ENCODE results near the gene DHTKD1. TPM values are rescaled to one million over a fixed set of nuclear protein-coding genes. Genes with fewer than 3 reads are reported as not detected.

Gene DHTKD1
- total RNA-seq, 6 experiments from 2014 or later: 65.8 to 166 (median 100) TPM

DNA sequence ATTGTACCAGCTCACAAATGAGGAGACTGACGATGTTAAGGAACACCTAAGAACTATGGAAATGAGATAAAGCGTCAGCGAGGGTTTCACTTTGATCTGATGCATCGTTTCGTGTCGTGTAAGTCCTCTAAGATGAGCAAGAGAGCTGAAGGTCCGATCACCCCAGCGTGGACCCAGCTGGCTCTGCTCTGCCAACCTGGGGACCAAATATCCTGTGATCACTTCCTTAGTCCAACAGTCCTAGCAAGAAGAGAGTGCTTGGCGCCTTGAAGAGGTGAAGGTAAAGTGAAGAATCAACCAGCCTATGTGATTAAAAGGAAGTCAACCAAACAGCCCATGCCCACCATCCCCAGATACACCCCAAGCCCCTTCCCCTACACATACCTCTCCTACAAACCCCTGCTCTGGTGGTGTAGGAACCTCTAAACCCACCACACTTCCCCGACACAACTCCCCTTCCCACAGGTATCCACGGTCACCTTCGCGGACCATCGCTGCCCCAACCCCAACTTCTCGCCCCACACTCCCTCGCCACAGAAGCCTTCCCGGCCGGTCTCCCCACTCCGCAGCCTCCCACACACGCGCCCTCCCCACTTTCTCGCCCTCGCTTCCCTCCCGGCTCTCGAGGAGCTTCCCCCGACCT is 26.9 kb upstream of the DHTKD1 start:
- Histone ChIP-seq H3K27me3 (no peaks in the 10 kb centered on the region), H3K36me3 (no peaks in the 10 kb centered on the region), H3K27ac (peak overlapping the region; percentile 91 to 100 (median 99)), H3K4me1 (peaks cover 0 to 34% (median 9%) of the 10 kb centered on the region in 4 donors), H3K4me3 (peak overlapping the region; percentile 84 to 98 (median 98)), H3K9me3 (no peaks in the 10 kb centered on the region)
- 1% methylated on average over 26 of the region's 26 CpGs for WGBS (ENCODE audit: insufficient coverage, low coverage, low lambda C conversion rate, missing lambda C conversion rate)
- peak in 2 of 3 donors; percentile 24 to 69 for DNase-seq
- intact Hi-C loops (cut with DNase I): no loop called here
- peak in 2 of 4 donors; percentile 0 to 10 for ATAC-seq
- TF ChIP-seq, protein P1, sequence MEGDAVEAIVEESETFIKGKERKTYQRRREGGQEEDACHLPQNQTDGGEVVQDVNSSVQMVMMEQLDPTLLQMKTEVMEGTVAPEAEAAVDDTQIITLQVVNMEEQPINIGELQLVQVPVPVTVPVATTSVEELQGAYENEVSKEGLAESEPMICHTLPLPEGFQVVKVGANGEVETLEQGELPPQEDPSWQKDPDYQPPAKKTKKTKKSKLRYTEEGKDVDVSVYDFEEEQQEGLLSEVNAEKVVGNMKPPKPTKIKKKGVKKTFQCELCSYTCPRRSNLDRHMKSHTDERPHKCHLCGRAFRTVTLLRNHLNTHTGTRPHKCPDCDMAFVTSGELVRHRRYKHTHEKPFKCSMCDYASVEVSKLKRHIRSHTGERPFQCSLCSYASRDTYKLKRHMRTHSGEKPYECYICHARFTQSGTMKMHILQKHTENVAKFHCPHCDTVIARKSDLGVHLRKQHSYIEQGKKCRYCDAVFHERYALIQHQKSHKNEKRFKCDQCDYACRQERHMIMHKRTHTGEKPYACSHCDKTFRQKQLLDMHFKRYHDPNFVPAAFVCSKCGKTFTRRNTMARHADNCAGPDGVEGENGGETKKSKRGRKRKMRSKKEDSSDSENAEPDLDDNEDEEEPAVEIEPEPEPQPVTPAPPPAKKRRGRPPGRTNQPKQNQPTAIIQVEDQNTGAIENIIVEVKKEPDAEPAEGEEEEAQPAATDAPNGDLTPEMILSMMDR (IDR thresholded peaks at IDR 0.05): no peak

DNA sequence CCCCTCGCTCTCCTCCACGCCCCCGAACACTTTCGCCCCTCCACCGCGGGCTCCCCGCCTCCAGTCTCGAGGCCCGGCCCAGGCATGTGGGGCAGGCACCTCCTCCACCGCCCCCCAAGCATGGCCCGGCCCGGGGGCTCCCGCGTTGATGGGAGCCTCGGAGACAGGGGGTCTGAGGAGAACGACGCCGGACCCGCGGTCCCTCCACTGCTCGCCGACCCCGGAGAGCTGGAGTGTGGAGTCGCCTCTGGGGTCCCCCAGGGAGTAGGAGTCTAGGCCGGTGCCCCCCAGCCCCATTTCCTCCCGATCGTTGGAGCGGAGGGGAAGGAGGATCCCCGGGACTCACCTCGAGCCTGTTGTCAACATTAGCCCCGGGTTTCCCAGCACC is 26.4 kb upstream of the DHTKD1 start:
- intact Hi-C loops (cut with DNase I): no loop called here
- H3K27ac ChIP-seq: peak overlapping the region; percentile 91 to 100 (median 99)
- ATAC-seq (peak; percentile 2 to 8 (median 2)), DNase-seq (peak in 2 of 3 donors; percentile 58 to 62)
- TF ChIP-seq, protein P1 (IDR thresholded peaks at IDR 0.05): no peak
- peak; percentile 34 for TF ChIP-seq POLR2A (IDR thresholded peaks at IDR 0.05)
- H3K4me3 ChIP-seq: peak overlapping the region; percentile 84 to 98 (median 98)
- peaks cover 0 to 34% (median 9%) of the 10 kb centered on the region in 4 donors for H3K4me1 ChIP-seq
- no peaks in the 10 kb centered on the region for H3K36me3 ChIP-seq
- H3K9me3 ChIP-seq: no peaks in the 10 kb centered on the region
- no peaks in the 10 kb centered on the region for H3K27me3 ChIP-seq
- 2% methylated on average over 7 of the region's 31 CpGs for WGBS (ENCODE audit: insufficient coverage, low coverage, low lambda C conversion rate, missing lambda C conversion rate)

DNA sequence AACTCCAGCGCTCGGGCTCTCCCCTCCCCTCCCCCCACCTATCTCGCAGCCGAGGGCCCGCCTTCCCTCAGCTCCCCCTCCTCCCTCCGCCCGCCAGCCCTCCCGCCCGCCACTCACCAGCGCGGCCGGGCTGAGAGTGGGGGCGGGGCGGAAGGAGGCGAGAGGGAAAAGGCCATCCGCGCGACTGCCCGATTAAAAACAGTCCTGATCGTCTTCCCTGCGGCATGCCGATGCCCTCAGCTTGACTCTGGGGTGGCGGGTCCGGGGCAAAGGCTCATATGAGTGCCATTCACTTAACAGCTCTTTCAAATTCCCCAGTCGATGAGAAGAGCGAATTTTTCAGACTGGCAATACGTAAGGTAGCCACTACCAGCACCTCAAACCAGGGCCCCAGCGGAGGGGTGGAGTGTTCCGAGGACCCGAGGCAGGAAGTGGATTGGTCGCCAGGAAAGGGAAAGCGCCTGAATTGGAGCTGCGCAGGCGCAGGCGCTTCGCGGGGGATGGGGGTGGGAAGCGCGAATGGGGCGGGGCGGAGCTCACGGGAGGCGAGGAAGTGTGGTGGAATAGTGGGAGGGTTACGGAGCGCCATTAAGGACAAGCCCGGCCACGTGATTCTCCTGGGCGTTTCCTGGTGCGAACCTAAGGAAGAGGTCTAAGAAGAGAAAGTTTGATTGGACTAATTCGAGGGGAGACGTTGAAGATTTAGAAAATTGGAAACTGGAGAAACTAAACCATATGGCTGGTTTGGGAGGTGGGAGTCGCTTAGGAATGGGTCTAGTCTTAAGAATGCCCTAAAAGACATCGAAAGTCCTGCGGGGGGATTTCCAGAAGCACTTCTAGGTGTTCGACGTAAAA is 25.7 kb upstream of the DHTKD1 start, which contains the start of gene UPF2:
Gene UPF2, minus strand, starts transcription at position 13 of the 855 bp plus-strand sequence. CDS start 7,386 bp downstream, outside the sequence.
- peaks cover 0 to 34% (median 9%) of the 10 kb centered on the region in 4 donors for H3K4me1 ChIP-seq
- H3K9me3 ChIP-seq: no peaks in the 10 kb centered on the region
- no peaks in the 10 kb centered on the region for H3K36me3 ChIP-seq
- ATAC-seq: peak; percentile 91 to 96 (median 92)
- peak within 1 kb of the TSS; percentile 91 to 100 (median 99) for H3K27ac ChIP-seq
- intact Hi-C loops (cut with DNase I): no loop called here
- no peak for TF ChIP-seq POLR2A (IDR thresholded peaks at IDR 0.05)
- TF ChIP-seq, protein P1 (IDR thresholded peaks at IDR 0.05): no peak
- peak; percentile 98 to 99 (median 98) for DNase-seq
- no peaks in the 10 kb centered on the region for H3K27me3 ChIP-seq
- H3K4me3 ChIP-seq: peak within 1 kb of the TSS; percentile 84 to 98 (median 98)
- WGBS (ENCODE audit: insufficient coverage, low coverage, low lambda C conversion rate, missing lambda C conversion rate): under 1% methylated on average over 42 of the region's 56 CpGs

DNA sequence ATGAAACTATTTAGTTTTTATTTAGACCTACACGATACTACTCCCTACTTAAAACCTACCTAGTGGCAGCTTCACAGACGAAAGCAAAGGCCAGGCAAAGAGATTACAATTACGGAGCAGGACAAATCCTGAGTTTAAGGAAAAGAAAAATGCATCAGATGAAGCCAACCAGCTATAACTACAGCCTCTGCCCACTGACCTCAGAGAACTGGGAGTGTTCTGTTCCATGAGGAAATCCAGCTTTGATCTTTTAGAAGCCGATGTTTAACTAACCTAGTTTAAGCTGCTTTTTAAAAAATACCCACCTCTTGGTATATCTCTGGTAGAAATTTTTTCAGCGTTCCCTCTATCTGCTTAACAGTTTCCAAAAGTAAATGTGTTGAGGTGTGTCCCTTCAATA is 23.2 kb upstream of the DHTKD1 start:
- H3K27me3 ChIP-seq: no peaks in the 10 kb centered on the region
- H3K9me3 ChIP-seq: no peaks in the 10 kb centered on the region
- peaks cover 0 to 31% (median 9%) of the 10 kb centered on the region in 4 donors for H3K4me1 ChIP-seq
- no peaks in the 10 kb centered on the region for H3K36me3 ChIP-seq
- peak in 2 of 4 donors; percentile 7 to 26 for ATAC-seq
- WGBS (ENCODE audit: insufficient coverage, low coverage, low lambda C conversion rate, missing lambda C conversion rate): 37% methylated on average over 5 of the region's 5 CpGs
- peak overlapping the region in 2 of 3 donors; percentile 19 to 54 for H3K27ac ChIP-seq
- H3K4me3 ChIP-seq: no peak overlapping the region
- no peak for TF ChIP-seq POLR2A (IDR thresholded peaks at IDR 0.05)
- TF ChIP-seq, protein P1 (IDR thresholded peaks at IDR 0.05): no peak
- intact Hi-C loops (cut with DNase I): no loop called here
- no peak for DNase-seq
